Gastrocnemius medialis (tissue), 4 donors: ENCODE data around the gene C4BPA.

Experiments
- POLR2A ChIP-seq, 2 donors: fragments of 450-650 bp; IDR thresholded peaks; one replicate each; pipeline ENCODE4 v1.6.1; 2017; ENCODE audit warnings: antibody characterized with exemption in 2 of 2, mild to moderate bottlenecking in 2 of 2, moderate library complexity in 2 of 2
- TF ChIP-seq, protein P1 (sequence below), 5 experiments: fragments of 450-650 bp in 3 of 5; fragments of 200-600 bp in 2 of 5; sonication (generic) in 2 of 5; IDR thresholded peaks in 4 of 5; conservative IDR thresholded peaks in 1 of 5; 1 replicate in 4 of 5; 2 replicates in 1 of 5; pipeline ENCODE4 v1.5.1; 2016 to 2019; ENCODE audit warnings: antibody characterized with exemption in 5 of 5, mild to moderate bottlenecking in 3 of 5, moderate library complexity in 3 of 5

DNA sequence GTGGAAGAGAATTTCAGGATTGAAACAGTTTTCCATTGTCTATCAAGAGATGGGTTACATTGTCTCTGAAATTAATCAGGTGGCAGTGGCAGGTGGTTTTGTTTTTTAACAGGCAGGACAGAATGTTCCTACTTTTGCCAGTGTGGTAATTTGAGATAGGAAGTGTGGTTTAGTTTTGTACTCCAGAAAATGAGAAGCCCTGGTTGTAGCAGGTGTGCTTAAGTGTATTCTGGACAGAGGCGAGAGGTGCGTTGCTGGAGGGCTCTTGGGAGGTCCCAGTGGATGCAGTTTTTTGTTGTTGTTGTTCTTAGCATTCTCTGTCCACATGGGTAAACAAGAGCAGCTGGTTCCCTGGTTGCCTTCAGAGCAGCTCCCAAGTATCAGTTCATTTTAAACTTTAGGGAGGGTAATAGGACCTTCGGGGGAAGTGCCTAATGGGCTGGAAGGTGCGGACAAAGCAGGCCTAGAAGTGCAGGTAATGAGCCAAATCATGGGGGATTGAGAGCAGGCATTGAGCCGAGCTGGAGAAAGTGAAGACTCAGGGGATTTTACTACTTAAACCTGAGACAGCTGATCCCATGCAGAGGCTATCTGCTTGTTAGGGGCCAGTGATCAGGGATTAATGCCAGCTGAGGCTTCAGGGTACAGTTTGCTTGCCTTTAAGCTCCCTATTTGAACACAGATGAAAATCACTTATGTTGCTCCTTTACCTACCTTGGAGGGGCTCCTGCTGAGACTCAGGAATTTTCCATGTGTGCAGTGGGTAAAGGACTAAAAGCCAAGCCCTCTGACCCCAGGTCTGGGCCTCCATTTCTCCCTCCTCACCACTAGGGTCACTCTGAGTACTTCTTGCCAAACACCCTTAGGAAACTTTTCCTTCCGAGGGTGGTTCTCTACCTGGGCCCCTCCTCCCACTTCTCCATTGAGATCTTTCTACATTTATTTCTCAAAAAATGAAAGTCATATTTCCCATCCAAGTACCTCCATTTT lies 44.9 kb upstream of the C4BPA start:
- TF ChIP-seq, protein P1, sequence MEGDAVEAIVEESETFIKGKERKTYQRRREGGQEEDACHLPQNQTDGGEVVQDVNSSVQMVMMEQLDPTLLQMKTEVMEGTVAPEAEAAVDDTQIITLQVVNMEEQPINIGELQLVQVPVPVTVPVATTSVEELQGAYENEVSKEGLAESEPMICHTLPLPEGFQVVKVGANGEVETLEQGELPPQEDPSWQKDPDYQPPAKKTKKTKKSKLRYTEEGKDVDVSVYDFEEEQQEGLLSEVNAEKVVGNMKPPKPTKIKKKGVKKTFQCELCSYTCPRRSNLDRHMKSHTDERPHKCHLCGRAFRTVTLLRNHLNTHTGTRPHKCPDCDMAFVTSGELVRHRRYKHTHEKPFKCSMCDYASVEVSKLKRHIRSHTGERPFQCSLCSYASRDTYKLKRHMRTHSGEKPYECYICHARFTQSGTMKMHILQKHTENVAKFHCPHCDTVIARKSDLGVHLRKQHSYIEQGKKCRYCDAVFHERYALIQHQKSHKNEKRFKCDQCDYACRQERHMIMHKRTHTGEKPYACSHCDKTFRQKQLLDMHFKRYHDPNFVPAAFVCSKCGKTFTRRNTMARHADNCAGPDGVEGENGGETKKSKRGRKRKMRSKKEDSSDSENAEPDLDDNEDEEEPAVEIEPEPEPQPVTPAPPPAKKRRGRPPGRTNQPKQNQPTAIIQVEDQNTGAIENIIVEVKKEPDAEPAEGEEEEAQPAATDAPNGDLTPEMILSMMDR (IDR thresholded peaks at IDR 0.05 in 4 of 5, conservative IDR thresholded peaks at IDR 0.05 in 1 of 5) = peak in 3 of 5 experiments; percentile 24 to 45 (median 42)
- TF ChIP-seq POLR2A (IDR thresholded peaks at IDR 0.05) = peak; percentile 68 to 82
